Measurements from ENCODE around the gene C18orf63.

C18orf63 gene

DNA sequence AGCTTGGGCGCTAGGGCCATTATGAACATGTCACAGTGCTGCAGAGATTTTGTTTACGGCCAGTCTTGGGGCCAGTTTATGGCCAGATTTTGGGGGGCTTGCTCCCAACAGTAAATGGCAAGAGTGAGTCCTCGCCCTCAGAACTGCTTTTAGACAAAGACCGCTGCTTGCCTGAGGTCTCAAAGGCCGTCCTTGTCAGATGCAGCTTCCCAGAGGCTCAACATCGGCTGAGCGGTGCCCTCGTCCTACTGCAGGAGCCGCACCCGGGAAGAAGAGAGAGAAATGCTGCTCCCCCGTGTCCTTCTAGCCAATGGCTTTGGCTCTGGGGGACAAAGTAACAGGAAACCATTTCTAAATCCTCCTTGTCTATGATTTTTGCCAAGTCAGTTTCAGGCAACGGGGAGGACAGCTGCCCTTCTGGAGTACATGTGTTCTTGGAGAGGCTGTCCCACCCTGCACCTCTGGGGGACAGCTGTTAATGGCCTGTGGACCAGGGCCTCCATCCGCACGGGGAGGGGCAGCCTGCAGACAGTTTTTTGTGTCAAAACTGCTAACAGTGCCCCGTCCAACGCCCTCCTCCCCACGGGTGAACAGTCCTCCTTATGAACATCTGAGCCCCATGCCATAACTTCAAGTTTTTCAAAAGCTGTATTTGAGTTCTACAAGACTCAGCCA, 66.1 kb downstream of the C18orf63 start:
- no peak for DNase-seq

DNA sequence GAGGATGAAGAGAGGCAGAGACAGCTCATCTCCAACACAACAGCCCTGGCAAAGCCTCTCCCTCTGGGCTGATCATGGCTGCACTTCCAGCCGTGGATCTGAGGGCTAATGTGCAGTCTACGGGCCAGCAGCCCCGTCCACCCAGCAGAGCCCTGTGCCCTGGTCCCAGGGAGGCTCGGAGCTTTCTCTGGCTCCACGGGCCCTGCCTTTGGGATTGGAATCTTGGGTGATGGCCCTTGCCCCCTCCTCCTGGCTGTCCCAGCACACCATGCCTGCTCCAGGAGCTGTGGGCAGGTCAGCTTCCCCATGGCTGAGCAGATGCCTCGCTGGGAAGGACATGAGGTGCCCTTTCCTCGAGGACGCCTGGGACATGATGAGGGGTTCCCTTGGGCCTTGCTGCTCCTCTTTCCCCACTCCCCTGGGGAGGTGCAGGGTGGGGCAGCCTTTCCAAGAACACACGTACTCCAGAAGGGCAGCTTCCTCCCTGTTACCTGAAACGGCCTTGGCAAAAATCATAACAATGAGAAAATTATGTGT, 66.9 kb downstream of the C18orf63 start:
- DNase-seq, result no peak

DNA sequence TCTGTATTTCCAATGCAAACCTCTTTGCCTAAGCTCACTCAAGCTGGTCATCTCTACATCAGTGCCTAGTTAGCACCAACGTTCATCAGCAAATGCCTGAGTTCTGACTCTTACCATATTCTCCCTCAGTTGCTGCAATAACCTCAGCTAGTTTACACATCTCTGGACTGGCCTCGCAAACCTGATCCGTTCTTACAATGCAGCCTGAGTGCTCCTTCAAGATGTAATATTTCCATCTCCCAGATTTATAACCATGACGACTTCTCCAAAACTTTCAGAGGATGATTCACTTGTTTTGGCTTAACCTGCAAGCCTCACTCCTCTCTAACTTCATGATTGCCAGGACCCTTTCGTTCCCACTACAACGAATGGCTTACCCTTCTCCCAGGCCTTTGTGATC, 71.7 kb downstream of the C18orf63 start:
- no peak for DNase-seq

DNA sequence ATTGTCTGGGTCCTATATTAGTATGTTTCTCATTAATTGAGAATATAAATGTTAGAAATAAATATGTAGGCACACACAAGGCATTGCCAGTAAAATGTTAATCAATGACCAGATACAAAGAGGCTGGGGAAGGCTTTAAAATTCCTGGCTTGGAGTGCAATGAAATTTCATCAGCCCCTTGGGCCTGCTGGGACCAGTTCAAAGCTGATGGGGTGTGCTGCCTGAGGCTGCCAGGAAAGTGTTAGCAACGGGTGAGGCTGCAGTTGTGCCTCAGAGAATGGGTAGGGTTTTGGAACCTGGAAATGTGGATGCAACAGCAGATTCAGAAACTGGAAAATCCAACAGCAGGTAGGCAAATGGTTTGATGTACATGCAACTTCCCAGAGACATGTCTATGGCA, 72.6 kb downstream of the C18orf63 start:
- no peak for DNase-seq

DNA sequence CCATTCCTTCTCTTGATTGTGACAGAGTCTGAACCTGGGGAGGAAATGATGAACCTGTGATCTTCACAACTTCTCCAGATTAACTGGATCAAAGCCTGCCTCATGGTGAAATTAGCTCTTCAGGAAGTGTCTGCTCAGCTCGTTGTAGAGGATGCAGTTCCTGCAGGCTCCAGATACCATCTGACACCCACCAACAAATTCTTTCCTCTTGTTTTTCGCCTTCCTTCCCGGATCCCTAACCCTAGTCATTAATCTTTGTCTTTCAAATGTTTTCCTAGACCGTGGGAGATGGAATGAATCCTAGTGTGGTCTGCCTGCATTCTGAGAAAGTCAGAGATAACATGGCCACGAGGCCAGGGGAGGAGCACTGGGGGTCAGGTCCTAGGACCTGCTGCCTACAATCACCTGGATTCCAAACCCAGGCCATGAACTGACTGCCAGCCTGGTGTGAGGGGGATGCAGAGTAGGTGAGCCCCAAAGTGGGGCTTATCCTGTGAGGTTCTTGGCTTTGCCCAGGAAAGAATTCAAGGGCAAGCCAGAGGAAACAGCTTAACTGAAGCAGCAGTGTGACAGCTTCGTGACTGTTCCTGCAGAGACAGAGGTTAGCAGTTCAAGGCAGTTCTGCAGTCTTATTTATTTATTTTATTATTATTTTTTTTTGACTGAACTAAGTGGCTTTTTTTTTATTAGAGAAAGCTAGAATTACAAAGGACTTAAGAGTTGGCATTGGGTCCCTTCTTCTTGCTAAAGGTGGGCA, 73.7 kb downstream of the C18orf63 start:
- DNase-seq, result no peak

DNA sequence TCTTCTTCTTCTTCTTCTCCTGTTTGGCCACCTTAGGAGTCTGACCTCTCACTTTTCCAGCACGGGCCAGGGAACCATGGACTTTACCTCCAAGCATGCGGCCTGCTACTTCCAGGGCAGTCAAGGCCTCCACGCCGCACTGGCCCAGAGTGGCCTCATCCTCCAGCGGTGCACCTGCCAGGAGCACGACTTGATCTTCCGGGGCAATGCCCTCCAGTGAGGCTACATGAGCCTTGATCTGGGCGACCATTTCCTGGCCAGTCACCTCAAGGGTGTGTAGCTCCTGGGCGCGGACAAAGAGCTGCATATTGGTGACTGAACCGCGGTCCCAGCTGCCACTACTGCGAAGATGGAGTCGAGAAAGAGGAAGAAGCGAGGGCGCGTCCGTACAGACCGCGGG, 74.4 kb downstream of the C18orf63 start:
- no peak for DNase-seq

DNA sequence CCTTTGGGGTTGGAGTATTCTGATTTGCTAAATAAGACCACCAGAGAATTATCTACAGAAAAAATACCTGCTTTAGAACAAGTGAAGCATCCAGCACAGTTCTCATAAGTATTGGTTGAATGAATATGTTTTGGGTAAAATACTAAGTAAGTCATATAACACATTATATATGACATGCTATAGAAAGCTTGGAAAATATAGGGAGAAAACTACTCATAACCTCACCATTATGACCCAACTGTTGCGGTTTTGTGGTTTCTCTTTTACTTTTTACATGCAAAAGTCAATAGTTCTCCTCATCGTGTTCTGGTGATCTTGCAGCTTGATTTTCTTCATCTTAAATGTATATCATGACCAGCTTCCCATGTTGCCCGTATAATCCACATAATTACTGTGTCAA, 75.3 kb downstream of the C18orf63 start:
- no peak for DNase-seq

DNA sequence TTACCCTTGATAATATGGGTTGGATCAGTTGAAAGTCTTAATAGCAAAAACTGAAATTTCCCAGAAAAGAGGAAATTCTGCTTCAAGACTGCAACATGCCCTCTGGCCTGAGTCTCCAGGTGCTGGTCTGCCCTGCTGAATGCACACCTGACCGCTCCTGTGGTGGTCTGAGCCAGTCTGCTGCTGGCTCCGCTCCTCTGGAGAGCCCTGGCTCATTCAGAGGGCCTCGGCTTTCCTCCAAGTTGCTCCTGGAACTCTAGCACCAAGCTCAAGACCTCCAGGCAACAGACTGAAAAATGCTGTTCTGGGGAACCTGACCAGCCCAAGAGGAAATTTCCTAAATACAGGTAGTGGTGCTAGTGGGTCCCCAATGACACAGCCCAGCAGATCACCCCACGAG, 76.7 kb downstream of the C18orf63 start:
- DNase-seq, result no peak

DNA sequence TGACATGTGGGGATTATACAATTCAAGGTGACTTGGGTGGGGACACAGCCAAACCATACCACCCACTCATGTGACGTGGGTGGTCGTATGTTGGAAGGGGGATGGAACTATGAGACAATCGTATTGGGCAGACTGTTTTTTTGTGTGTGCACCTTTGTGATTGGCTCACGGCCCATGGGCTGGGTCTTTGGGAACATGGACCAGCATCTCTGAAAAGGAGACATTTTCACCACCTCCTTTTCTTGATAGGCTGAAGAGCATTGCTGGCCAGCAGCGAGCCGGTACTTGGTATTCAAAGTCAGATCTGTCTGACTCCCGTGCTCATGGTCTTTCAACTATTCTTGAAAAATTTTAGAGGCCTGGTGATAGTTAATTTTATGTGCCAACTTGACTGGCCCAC, 79.4 kb downstream of the C18orf63 start:
- no peak for DNase-seq

DNA sequence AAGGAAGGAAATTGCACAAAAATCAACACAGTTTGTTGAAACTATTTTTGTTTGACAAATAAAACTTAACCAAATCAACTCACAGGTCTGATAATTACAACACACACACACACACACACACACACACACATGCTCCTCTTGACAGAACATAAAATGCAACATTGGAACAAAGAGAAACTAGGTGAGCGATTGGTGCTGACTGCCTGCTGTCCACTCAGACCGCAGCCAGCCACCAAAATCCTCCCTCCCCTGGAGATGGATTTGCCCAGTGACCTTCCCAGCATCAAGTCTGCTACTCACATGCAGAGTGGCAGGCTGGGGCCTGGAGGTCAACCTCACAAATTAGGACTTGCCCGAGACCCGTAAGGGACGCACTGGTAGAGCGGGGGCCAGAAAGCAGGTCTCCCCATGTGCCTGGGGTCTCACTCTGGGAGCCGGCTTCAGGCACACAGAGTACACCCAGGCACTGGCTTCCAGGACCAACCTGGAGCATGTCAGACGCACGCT, 80.1 kb downstream of the C18orf63 start:
- DNase-seq, result no peak

DNA sequence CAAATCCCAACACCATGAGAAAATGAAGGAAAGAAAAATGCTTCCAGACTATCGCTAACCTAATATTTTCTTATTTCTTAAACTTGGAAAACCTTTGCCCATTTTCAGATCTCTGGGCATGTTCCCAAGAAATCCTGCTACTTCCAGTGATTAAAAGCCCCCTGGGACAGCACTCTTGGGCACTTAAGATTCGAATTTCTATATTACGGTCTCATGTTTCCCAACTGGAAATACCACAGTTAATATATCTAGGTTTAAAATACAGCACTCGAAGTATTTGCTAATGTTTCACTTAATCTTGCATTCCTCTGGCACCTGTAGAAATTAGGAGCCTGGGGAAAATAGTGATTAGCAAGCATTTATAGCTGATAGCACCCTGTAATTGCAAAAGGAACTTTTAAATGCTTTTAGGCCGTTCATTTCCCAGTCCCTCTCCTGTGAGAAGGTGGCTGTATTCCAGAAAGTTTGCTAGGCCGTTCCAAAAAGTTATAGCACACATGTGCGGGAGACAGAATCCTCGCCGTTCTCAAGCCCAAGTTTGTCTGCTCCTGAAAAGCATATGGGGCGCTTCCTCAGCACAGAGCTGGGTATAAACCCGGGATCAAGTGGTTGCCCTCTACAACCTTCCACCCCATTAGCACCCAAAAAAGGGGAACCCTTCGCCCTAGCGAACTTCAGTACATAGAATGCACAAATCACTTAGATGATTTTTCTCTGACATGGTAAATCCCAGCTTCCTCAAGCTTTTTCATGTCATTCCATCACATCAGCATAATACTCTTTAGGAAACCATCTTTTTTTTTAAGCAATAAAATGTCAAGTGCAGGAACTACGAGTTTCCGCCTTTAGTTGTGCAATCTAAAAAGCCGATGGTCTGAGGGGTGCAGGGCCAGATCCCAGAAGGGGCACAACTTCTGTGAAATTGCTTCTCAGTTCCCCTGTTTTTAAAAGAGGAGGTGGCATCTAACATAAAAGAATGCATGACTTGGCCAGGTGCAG, 80.8 kb downstream of the C18orf63 start:
- no peak for DNase-seq

DNA sequence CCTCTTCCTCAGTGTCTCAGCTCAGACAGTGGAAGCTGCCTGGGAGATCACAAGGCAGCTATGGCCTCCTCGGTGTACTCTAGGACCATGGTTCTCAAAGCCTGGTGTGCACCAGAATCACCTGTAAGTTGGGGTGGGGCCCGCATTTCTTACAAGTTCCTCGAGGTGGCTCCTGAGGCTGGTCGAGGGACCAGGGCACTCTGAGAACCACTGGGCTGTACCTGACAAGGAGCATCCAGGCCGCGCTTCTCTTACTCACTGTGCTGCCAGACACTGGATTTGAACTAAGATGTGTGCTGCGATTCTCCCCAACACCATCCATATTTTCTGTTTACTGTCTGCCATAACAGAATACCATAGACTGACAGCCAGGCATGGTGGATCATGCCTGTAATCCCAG, 81.9 kb downstream of the C18orf63 start:
- DNase-seq, result no peak

DNA sequence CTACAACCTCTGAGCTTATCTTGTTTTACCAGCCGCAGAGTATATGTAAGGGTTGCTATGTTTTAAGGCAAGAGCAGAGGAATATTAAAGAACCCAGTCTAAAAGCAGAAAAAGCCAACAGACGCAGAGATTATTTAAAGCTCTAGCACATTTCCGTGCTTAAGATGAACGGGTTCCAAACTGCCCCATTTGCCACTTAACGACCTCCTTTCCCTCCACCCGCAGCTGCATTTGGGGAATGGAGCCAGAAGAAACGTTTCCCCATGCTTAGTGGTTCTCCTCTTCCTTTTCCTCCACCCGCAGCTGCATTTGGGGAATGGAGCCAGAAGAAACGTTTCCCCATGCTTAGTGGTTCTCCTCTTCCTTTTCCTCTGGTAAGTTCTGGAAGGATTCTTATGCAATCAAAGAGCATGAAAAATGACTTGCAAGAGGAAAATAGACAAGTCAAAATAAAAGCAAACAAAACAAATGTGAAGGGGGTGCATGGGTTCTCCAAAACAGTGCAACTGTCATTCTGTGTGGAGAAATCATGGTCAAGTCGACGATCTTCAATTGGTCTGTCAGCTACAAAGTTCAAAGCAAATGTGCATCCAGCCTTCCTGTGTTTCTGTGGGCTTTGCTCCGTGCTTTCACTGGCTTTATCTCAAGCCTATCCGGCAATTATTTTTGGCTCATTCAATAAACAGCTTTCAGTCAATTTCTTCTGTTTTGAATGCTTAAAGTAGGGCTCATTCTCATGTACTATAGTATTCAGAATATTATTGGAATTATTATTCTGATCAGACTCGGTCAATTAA, 83.7 kb downstream of the C18orf63 start:
- no peak for DNase-seq

DNA sequence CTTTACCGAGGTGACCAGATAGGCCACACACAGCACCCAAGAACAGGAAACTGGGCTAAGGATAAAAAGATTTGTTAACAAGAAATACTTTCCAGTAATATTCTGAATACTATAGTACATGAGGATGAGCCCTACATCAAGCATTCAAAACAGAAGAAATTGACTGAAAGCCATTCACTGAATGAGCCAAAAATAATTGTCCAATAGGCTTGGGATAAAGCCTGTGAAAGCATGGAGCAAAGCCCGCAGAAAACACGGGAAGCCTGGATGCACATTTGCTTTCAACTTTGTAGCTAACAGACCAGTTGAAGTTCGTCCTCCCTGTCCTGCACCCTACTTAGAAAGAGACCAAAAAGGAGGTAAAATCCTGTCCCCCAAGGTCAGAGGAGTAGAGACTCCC, 85.2 kb downstream of the C18orf63 start:
- no peak for DNase-seq

DNA sequence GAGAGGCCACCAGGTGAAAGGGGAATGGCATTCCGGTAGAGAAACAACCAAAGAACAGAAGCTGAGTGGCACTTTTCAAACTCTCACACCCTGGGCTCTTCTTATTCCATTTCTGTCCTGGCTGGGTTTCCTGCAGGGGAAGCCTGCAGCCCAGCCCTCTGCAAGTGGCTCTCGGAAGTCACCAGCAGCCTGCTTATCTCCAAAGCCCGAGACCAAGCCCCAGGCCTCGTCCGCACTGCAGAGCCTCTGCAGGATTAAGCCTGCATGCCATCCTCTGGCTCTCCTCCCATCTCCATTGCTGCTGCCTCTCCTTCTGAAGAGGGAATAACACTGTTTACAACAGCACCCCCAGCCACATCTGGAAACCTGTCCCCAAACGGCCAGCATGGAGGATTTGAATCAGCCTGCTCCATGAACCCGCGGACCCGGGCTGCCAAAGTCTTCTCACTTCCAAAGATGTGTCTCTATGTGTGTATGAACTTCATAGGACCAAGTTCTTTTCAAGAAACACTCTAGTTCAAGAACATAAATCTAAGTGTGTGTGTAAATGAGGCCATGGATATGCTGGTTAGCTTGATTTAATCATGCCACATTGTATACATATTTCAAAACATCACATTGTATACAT, 87.3 kb downstream of the C18orf63 start:
- no peak for DNase-seq

DNA sequence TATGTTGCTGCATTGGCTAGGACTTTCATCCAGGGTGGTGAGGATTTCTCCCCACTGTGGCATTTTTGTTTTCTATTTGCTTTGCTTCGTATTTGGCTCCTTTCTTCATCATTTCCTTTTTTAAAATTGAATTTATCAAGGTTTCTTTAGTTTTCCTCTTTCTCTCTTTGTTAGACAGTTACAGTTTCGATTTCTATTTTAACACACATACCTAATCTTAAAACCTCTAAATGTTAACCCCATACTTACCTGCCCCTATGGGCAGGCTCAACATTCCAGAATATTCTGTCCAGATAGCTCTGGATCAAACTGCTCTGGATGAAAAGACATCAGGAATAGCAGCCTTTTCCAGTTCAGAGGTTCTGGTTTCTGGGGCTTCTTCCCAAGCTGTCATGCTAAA, 92.2 kb downstream of the C18orf63 start:
- DNase-seq, result no peak

All from activated T-cell treated with anti-CD3 and anti-CD28 coated beads for 4 hours (primary cell).